Measurements from ENCODE around the gene MCCC2.

MCCC2 gene

GRCh38 chr5:71586052-71586940 lies 844 bp upstream of the MCCC2 start:
- TF ChIP-seq ZNF384 (IDR thresholded peaks at IDR 0.05): no peak
- TF ChIP-seq HDGF (IDR thresholded peaks at IDR 0.05; ENCODE audit: borderline replicate concordance): no peak
- no peak for TF ChIP-seq FOXA1 (IDR thresholded peaks at IDR 0.05)
- TF ChIP-seq TARDBP (IDR thresholded peaks at IDR 0.05): no peak
- TF ChIP-seq ELF4 (IDR thresholded peaks at IDR 0.05): no peak
- no peak for TF ChIP-seq ARNT (IDR thresholded peaks at IDR 0.05)
- CTCF ChIA-PET: no interaction called here
- POLR2A ChIA-PET: no interaction called here
- no peak for DNase-seq (ENCODE audit: extremely low spot score)

GRCh38 chr5:71587766-71588532 lies 809 bp downstream of the MCCC2 start:
- ChIA-PET POLR2A (interaction anchor here (0.6 to 1.0 kb wide), 2 partner anchors 13 to 23 kb away, joined by 3 to 5 read pairs; no protein-coding TSS in a partner anchor), CTCF (interaction anchor here (1.4 kb wide), 1 partner anchor 13 kb away, joined by 4 read pairs; no protein-coding TSS in a partner anchor)
- no peak for TF ChIP-seq SP1 (IDR thresholded peaks at IDR 0.05)
- TF ChIP-seq FOXA1 (IDR thresholded peaks at IDR 0.05): no peak
- TF ChIP-seq L3MBTL2 (conservative IDR thresholded peaks at IDR 0.05): no peak
- TF ChIP-seq FOXM1 (IDR thresholded peaks at IDR 0.05; ENCODE audit: borderline replicate concordance): no peak
- TF ChIP-seq TARDBP (IDR thresholded peaks at IDR 0.05): no peak
- TF ChIP-seq ZNF384 (IDR thresholded peaks at IDR 0.05): no peak
- no peak for TF ChIP-seq BHLHE40 (IDR thresholded peaks at IDR 0.05; ENCODE audit: borderline replicate concordance)
- no peak for TF ChIP-seq FOXK2 (IDR thresholded peaks at IDR 0.05)
- no peak for TF ChIP-seq LEF1 (IDR thresholded peaks at IDR 0.05; ENCODE audit: borderline replicate concordance)
- no peak for TF ChIP-seq ARNT (IDR thresholded peaks at IDR 0.05)
- no peak for TF ChIP-seq CTBP1 (IDR thresholded peaks at IDR 0.05; ENCODE audit: borderline replicate concordance)
- no peak for TF ChIP-seq PKNOX1 (IDR thresholded peaks at IDR 0.05)
- no peak for TF ChIP-seq SUZ12 (IDR thresholded peaks at IDR 0.05)
- no peak for TF ChIP-seq ELF4 (IDR thresholded peaks at IDR 0.05)
- TF ChIP-seq NFRKB (IDR thresholded peaks at IDR 0.05): no peak
- no peak for TF ChIP-seq HDGF (IDR thresholded peaks at IDR 0.05; ENCODE audit: borderline replicate concordance)
- DNase-seq (ENCODE audit: extremely low spot score): peak; percentile 14

- DNase-seq (ENCODE audit: extremely low spot score): no peak
- TF ChIP-seq L3MBTL2 (conservative IDR thresholded peaks at IDR 0.05) (no peak), FOXK2 (IDR thresholded peaks at IDR 0.05) (no peak)
- ChIA-PET CTCF (interaction anchor here (1.4 kb wide), 1 partner anchor 12 kb away, joined by 4 read pairs; no protein-coding TSS in a partner anchor), POLR2A (no interaction called here)
Observed at GRCh38 chr5:71588533-71588885, 1.4 kb downstream of the MCCC2 start.

- CTCF ChIA-PET: interaction anchor here (2.2 kb wide), 1 partner anchor 11 kb away, joined by 7 read pairs; no protein-coding TSS in a partner anchor
- POLR2A ChIA-PET: no interaction called here
- DNase-seq (ENCODE audit: extremely low spot score): no peak
- TF ChIP-seq LEF1 (IDR thresholded peaks at IDR 0.05; ENCODE audit: borderline replicate concordance): no peak
- no peak for TF ChIP-seq HDGF (IDR thresholded peaks at IDR 0.05; ENCODE audit: borderline replicate concordance)
- TF ChIP-seq CTBP1 (IDR thresholded peaks at IDR 0.05; ENCODE audit: borderline replicate concordance): no peak
- no peak for TF ChIP-seq ZNF384 (IDR thresholded peaks at IDR 0.05)
- no peak for TF ChIP-seq L3MBTL2 (conservative IDR thresholded peaks at IDR 0.05)
- no peak for TF ChIP-seq ARNT (IDR thresholded peaks at IDR 0.05)
- no peak for TF ChIP-seq BHLHE40 (IDR thresholded peaks at IDR 0.05; ENCODE audit: borderline replicate concordance)
- no peak for TF ChIP-seq ELF4 (IDR thresholded peaks at IDR 0.05)
- TF ChIP-seq FOXK2 (IDR thresholded peaks at IDR 0.05): no peak
- no peak for TF ChIP-seq SUZ12 (IDR thresholded peaks at IDR 0.05)
- no peak for TF ChIP-seq FOXA1 (IDR thresholded peaks at IDR 0.05)
- TF ChIP-seq PKNOX1 (IDR thresholded peaks at IDR 0.05): no peak
- no peak for TF ChIP-seq NFRKB (IDR thresholded peaks at IDR 0.05)
Observed at GRCh38 chr5:71589903-71590302, 2.8 kb downstream of the MCCC2 start.

- no peak for DNase-seq (ENCODE audit: extremely low spot score)
- CTCF ChIA-PET: interaction anchor here (0.6 to 2.2 kb wide), 2 partner anchors 10 to 110 kb away, joined by 3 to 7 read pairs; no protein-coding TSS in a partner anchor
- TF ChIP-seq CTBP1 (IDR thresholded peaks at IDR 0.05; ENCODE audit: borderline replicate concordance): no peak
- no peak for TF ChIP-seq HDGF (IDR thresholded peaks at IDR 0.05; ENCODE audit: borderline replicate concordance)
- TF ChIP-seq L3MBTL2 (conservative IDR thresholded peaks at IDR 0.05): no peak
- TF ChIP-seq SUZ12 (IDR thresholded peaks at IDR 0.05): no peak
- TF ChIP-seq ARNT (IDR thresholded peaks at IDR 0.05): no peak
- TF ChIP-seq FOXM1 (IDR thresholded peaks at IDR 0.05; ENCODE audit: borderline replicate concordance): no peak
- TF ChIP-seq TARDBP (IDR thresholded peaks at IDR 0.05): no peak
- TF ChIP-seq PKNOX1 (IDR thresholded peaks at IDR 0.05): no peak
- TF ChIP-seq SP1 (IDR thresholded peaks at IDR 0.05): no peak
- POLR2A ChIA-PET: no interaction called here
Observed at GRCh38 chr5:71591100-71591499, 4.0 kb downstream of the MCCC2 start.

- no peak for DNase-seq (ENCODE audit: extremely low spot score)
- POLR2A ChIA-PET: no interaction called here
- CTCF ChIA-PET: no interaction called here
Observed at GRCh38 chr5:71596169-71596568, 9.0 kb downstream of the MCCC2 start.

More at GRCh38 chr5:71596169-71596568, 9.0 kb downstream of the MCCC2 start:
- TF ChIP-seq FOXA1 (IDR thresholded peaks at IDR 0.05) (no peak), HDGF (IDR thresholded peaks at IDR 0.05; ENCODE audit: borderline replicate concordance) (no peak), L3MBTL2 (conservative IDR thresholded peaks at IDR 0.05) (no peak), CTBP1 (IDR thresholded peaks at IDR 0.05; ENCODE audit: borderline replicate concordance) (no peak), ELF4 (IDR thresholded peaks at IDR 0.05) (no peak), FOXK2 (IDR thresholded peaks at IDR 0.05) (no peak), NFRKB (IDR thresholded peaks at IDR 0.05) (no peak), LEF1 (IDR thresholded peaks at IDR 0.05; ENCODE audit: borderline replicate concordance) (no peak), SUZ12 (IDR thresholded peaks at IDR 0.05) (no peak), SP1 (IDR thresholded peaks at IDR 0.05) (no peak), ARNT (IDR thresholded peaks at IDR 0.05) (no peak), PKNOX1 (IDR thresholded peaks at IDR 0.05) (no peak), BHLHE40 (IDR thresholded peaks at IDR 0.05; ENCODE audit: borderline replicate concordance) (no peak), FOXM1 (IDR thresholded peaks at IDR 0.05; ENCODE audit: borderline replicate concordance) (no peak)
